GM19397 (cell line): ENCODE results near the gene ZNF107.
"Not testable (repeated sequence)": the region's sequence is repeated elsewhere in the genome, so short reads cannot be mapped to it uniquely, and the experiment has no call there.

Source experiments
- ATAC-seq: cut with Tn5 transposase; IDR thresholded peaks from one replicate; pipeline ENCODE4 v1.9.1; 2021; ENCODE audit warnings: mild to moderate bottlenecking, moderate library complexity; ENCODE audit not compliant: unreplicated experiment

ZNF107 gene

DNA sequence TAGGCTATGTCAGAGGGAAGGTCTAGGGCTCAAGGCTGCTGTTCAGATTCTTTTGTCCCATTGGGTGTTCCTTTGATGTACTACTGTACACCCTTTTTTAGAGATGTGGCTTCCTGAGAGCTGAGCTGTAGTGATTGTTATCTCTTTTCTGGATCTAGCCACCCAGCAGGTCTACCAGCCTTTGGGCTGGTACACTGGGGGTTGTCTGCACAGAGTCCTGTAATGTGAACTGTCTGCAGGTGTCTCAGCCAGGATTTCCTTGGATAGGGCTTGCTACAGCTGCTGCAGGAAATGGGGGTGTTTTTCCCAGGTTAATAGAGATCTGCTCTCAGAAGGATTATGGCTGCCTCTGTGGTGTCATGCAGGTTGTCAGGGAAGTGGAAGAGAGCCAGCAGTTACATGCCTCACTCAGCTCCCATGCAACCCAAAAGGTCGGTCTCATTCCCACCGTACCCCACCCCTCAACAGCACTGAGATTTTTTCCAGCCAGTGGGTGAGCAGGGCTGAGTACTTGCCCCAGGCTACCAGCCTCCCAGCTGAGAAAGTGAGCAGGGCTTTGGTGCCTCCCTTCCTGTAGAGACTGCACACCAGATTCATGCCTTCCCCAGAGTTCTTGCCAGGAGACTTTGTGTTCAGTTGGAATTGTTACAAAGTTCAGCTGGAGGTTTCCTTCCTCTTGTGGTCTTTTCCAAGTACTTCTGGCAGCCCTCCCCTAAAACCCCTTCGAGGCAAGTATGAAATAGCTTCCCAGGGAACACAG lies 63.3 kb downstream of the ZNF107 start:
- no peak for ATAC-seq

GRCh38 chr7:64733550-64734240 lies 67.8 kb downstream of the ZNF107 start:
- ATAC-seq = no peak

DNA sequence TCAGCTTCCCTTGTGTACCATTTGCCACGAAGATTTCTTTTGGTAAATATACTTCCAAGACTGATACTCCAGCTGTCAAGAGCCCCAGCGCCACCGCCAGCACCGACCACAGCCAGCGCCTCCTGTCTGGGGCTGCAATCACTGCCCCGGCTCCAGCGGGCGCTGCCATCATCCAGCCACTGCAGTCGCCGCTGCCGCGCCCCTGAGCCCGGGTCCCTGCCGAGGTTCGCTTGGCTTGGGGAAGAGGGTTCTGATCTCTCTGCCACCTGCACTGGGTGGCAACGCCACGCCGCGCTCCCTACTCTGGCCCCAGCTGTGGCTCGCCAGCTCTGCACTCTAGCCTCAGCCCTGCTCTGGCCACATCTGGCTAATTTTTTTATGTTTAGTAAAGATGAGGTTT lies 70.6 kb downstream of the ZNF107 start:
- no peak for ATAC-seq

DNA sequence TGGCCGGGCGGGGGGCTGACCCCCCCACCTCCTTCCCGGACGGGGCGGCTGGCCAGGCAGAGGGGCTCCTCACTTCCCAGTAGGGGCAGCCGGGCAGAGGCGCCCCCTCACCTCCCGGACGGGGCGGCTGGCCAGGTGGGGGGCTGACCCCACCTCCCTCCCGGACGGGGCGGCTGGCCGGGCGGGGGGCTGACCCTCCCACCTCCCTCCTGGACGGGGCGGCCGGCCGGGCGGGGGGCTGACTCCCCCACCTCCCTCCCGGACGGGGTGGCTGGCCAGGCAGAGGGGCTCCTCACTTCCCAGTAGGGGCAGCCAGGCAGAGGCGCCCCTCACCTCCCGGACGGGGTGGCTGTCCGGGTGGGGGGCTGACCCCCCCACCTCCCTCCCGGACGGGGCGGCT lies 72.5 kb downstream of the ZNF107 start:
- not testable (repeated sequence) for ATAC-seq

GRCh38 chr7:64738953-64739352 lies 73.0 kb downstream of the ZNF107 start:
- not testable (repeated sequence) for ATAC-seq

DNA sequence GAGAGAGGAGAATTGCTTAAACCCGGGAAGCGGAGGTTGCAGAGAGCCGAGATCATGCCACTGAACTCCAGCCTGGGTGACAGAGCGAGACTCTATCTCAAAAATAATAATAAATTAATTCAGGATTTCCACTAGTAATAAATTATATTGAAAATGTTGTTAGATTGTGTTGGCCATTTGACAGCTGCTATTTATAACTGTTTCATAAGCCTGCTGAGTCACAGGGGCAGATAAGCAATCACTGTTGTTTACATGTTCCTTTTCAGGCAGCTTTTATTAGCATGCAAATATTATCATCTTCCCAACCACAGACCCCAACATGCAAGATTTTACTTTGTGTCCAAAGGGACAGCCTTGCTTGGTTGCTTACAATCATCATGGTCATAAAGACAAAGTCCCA lies 78.7 kb downstream of the ZNF107 start:
- ATAC-seq = no peak

DNA sequence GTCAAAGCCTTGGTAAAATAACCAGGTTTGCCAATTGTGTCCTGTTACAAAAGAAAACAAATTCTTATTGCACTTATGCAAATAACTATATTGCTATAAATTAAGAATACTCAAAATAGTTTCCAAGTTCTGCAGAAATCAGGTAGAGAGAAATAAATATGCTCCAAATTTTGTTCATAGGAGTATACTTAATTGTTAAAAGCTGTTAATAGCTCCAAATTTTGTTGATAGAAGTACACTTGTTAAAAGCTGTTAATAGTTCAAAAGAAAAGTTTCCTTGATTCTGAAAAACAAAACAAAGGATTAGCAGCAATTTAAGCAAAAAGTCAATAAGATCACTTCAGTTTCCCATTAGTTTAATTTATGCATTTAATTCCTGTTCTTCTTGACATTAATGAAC lies 81.9 kb downstream of the ZNF107 start:
- no peak for ATAC-seq

- ATAC-seq = no peak
Observed at GRCh38 chr7:64753032-64753431, 87.1 kb downstream of the ZNF107 start.

- ATAC-seq = no peak
Observed at GRCh38 chr7:64755865-64756264, 89.9 kb downstream of the ZNF107 start.

GRCh38 chr7:64758151-64758550 lies 92.2 kb downstream of the ZNF107 start:
- ATAC-seq = no peak
